ENCODE measurements around the gene TCERG1L. TPM values are rescaled to one million over a fixed set of nuclear protein-coding genes. Genes with fewer than 3 reads are reported as not detected.

TCERG1L gene
- total RNA-seq, 1 donor from 2014 or later = 0.91 TPM

- no peak for DNase-seq (ENCODE audit: low spot score)
Observed at GRCh38 chr10:131315344-131315743, 3.8 kb upstream of the TCERG1L start.

- no peak for DNase-seq (ENCODE audit: low spot score)
Observed at GRCh38 chr10:131314799-131315198, 3.3 kb upstream of the TCERG1L start.

DNA sequence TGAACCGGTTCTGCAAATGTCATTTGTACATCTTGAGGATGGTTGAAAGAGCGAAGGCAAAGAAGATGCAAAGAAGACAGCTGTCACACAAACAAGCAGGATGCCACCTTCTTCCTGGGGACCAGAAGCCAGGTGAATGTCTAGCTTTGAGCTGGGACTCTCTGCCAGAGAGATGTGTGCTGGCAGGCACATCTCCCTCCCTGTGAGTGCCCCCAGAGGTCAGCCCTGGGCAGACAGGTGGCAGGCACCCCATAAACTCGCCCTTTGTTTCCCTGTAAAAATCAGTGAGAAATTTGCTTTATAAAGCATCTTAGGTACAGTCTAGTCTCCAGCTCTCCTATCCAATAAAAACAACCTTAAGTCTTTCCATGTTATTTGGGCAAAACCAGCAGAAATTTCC is 2.6 kb upstream of the TCERG1L start:
- DNase-seq (ENCODE audit: low spot score) = no peak

GRCh38 chr10:131313377-131313776 is 1.9 kb upstream of the TCERG1L start:
- no peak for DNase-seq (ENCODE audit: low spot score)

DNA sequence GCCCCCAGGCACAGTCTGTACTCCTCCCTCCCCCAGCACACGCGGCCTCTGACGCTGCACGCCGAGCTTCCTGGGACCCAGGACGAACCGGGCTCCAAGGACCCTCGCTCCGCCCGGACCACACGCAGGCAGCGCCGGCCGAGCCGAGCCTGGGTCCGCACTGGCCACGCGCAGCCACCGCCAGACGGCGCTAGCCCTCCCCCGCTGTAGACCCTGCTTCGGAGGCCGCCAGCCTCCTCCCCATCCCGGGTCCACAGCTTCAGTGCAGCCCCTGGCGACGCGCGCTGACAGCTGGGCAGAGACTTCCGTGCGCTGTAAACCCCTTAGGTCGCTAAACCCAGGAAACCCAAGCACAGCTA is 936 bp upstream of the TCERG1L start:
- DNase-seq (ENCODE audit: low spot score) = no peak

DNA sequence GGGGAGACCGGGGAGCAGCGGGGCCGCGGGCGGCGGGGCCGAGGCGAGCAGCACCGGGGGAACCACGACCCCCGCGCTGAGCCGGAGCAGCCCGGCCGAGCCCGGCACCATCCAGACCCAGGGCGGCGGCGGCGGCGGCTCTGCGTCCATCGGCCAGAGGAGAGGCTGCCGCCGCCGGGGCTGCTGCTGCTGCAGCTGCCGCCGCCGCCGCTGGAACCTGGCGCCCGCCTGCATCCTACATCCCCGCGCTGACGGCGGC is 190 bp downstream of the TCERG1L start:
- DNase-seq (ENCODE audit: low spot score) = no peak

DNA sequence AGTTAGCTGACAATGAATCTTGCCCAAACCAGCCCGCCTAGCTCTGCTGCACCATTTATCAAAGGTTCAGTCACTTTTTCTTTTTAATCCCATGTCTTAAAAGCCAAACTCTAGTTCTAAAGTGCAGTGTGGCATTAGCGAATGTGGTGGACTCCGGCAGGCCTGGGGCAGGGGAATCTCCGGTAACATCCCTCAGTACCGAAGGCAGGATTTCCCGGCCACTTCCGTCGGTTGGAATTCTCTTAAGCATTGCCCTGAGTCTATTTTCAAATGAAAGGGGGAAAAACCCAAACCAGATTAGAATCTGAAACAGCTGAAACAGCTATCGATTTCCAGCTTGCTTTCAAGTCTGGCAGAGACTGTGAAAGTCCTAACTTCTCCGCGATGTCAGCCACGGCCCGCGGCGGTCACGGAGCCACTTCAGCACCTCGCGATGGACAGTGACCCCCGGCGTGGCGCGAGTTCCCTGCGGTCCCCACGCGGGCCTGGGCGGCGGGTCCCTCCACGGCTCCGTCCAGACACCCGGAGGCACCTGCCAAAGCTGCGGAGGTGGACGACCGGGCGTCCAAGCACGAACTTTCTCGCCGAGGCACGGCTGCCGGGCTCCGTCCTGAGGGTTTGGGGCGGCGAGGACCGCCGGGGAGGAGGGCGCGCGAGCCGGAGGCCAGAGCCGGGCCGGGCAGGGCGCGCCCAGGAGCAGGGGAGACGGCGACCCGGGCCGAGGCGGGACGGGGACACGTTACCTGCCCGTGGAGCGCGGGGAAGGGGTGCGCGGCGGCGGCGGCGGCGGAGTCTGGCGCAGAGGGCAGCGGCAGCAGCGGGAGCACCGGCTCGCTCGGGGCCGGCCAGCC is 745 bp downstream of the TCERG1L start:
- DNase-seq (ENCODE audit: low spot score) = no peak

- no peak for DNase-seq (ENCODE audit: low spot score)
Observed at GRCh38 chr10:131310142-131310541, 1.4 kb downstream of the TCERG1L start.

DNA sequence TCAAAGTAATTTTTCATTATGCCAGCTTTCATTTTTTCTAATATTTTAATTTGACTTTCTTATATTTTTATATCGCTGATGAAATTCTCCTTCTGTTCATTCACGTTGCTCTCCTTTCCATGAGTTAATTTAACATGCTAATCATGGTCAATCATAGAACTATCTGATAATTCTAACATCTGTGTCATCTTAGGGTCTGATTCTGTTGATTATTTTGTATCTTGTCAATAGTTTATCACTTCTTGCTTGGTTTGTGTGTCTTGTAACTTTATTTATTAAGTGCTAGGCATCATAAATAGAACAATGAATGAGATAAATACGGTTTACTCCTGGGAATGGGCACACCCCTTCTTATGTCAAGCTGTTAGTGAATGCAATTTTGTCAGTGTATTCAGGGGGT is 11.0 kb downstream of the TCERG1L start:
- no peak for DNase-seq (ENCODE audit: low spot score)

- DNase-seq (ENCODE audit: low spot score) = no peak
Observed at GRCh38 chr10:131290781-131291180, 20.7 kb downstream of the TCERG1L start.

- DNase-seq (ENCODE audit: low spot score) = no peak
Observed at GRCh38 chr10:131288648-131289047, 22.9 kb downstream of the TCERG1L start.

DNA sequence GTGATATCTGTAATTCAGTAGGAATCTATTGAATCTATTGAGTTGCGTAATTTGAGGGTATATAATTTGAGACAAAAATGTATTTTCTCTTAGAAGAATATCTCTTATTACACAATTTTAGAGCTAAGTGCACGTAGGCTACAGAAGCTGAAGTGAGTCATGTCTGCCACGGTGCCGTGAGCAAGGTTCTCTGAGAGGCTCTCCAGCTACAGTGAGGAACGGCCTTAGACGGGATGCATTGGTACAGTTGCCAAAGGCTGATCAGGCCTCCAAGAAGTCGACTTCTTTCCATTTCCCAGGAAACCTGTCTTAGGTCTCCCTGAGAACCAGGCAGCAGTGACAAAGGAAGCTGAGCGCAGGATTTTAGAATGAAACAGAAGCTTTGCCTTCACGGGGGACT is 28.6 kb downstream of the TCERG1L start:
- no peak for DNase-seq (ENCODE audit: low spot score)

GRCh38 chr10:131280101-131280500 is 31.4 kb downstream of the TCERG1L start:
- no peak for DNase-seq (ENCODE audit: low spot score)

DNA sequence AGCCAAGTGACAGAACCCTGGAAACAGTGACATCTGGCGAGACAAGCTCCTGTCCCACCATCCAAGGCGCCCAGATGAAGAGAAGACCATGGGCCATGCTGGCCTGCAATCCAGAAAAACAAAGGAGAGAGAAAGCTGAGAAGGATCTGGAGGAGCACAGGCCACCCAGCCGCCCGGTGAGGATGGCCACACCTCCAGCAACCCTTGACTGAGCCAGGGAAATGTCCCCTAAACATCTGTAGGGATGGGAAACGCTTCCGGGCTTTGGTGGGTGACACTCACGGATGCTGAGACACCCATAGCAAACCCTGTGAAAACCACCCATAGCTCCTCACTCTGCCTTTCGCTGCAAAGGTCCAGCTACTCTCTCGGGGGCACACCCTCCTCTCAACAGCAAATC is 32.0 kb downstream of the TCERG1L start:
- DNase-seq (ENCODE audit: low spot score) = no peak

- no peak for DNase-seq (ENCODE audit: low spot score)
Observed at GRCh38 chr10:131277969-131278368, 33.6 kb downstream of the TCERG1L start.

DNA sequence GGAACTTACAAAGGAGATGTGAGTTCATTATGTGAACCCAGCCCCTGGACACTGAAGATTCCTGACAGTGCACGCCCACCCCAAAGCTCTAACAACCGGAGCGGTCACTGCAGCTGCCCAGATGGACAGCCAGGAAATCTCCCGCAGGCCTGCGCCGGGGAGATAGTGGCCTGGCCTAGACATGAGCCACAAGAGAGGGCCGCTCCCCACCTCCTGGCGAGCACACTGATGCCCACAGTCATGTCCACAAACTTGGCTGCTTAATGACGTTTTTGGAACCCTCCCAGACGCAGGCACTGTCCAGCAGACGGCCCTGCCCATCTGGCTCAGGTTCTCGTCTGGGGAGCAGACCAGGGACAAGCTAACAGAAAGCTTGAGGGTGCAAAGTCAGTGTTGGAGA is 34.2 kb downstream of the TCERG1L start:
- no peak for DNase-seq (ENCODE audit: low spot score)

GRCh38 chr10:131275691-131276090 is 35.8 kb downstream of the TCERG1L start:
- DNase-seq (ENCODE audit: low spot score) = no peak

DNA sequence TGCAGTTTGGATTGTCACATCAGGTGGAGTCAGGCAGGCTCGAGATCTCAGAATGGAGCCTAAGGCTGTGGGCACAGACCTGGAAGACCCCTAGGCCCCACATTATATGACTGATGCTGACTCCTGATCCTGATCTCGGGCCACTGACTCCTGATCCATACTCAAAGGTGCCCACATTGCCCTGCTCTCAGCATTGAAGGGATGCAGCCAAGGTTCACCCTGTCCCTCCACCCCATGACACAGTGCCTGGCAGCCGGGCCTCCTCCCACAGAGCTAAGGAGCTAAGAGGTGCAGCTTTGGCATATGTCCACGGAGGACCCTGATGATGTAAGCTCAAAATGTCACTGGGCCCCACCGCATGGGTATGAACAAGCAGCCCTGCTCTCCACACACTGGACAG is 36.6 kb downstream of the TCERG1L start:
- DNase-seq (ENCODE audit: low spot score) = no peak

DNA sequence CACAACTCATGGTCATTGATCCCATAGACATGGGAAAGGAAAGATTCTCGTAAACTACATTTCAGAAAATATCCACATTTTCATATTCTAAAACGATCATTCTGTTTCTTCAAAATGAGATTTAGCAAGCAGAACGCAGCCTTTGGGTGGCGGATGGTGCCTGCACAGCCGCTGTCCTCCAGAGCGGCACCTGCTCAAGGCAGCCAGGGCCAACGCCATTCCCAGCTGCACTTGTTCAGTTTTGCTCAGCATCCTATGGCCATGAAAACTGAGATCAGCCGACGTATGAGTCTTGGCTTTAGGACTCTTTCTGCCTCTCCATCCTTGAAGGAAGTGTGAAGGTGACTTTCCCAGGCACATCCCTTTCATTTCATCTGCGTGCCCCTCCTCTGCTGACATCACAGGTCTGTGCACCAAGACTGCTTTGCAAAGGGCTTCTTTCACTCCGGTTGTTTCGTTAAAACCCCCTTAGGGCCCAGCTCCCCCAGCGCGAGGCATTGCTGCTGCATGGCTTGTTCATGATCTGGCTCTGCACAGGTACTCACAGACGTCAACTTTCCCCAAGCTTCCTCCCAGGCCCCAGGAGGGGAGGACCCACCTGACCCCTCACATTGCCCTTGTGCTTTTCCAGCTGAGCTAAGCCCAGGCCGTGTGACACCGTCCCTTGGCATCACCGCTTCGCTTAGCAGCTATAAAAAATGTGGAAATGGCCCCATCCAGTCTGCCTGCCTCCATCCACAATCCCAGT is 37.2 kb downstream of the TCERG1L start:
- DNase-seq (ENCODE audit: low spot score) = no peak

DNA sequence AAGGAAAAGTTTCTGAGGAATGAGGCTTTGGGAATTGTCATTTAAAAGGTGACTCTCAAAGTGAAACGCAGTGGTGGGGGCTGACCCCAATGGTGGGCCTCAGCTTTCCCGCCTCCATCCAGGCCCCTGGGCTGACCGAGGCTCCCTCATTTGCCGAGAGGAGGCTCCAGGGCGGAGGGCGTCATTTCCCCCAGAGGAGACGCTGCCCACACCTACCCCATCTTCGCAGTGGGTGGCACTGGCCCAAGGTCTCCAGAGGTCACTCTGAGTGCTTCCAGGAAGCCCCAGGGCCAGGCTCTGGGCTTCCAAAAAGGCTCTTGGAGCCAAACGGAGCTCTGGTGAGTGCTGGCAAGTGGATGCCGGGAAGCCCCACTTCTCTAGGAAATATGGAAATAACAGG is 38.0 kb downstream of the TCERG1L start:
- no peak for DNase-seq (ENCODE audit: low spot score)

DNA sequence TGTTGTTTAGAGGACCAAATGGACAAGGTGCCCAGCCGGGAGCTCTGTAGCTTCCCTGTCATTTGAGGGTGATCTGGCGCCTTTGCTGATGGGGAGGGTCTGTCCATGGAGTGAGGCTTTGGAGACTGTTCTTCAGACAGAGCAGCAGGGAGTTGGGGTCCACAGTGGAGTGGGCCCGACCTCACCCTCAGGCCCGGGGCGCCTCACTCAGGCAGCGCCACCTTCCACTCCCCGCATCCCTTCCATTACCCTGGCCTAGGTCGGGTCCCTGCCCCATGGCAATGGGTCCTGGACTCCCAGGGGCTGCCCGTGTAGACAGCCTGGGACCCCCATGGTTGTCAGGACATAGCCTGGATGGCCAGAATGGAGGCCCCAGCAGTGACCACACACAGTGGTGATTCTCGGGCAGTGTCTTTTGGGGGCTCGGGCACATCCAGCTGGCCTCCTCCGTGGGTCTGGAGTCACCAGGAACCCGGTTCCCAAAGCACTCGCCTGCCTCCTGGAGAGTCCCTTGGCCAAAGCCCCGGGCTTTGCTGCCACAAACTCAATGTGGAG is 38.5 kb downstream of the TCERG1L start:
- DNase-seq (ENCODE audit: low spot score) = no peak

- no peak for DNase-seq (ENCODE audit: low spot score)
Observed at GRCh38 chr10:131271966-131272365, 39.6 kb downstream of the TCERG1L start.

DNA sequence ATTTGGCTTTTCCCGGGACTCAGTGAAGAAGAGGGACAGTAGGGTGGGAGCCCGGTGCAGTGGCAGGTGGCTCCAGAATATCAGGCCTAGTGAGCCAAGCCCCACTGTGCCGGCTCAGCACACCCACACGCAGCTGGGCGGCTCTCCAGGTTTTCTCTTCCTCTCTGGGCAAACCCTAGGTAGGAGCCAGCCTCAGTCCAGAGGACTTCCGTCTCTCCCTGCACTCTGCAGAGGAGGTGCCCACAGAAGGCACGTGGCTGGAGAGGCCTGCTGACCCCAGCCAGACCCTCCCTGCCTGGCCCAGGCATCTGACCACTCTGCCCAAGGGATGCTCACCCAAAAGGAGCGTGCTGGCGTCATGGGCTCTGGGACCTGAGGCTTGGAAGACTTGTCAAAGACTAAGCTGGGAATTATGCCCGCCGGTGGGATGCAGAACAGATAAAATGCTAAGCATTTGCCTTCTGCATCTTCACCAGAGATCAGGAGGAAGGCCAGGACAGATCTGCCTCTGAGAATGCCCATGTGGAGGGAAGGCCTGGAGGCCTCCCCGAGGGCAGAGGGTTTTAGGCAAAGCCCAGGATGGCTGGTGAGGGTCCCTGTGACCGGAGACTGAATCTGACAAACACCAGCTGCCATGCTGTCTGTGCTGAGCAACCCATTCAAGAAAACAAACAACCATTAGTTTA is 40.2 kb downstream of the TCERG1L start:
- no peak for DNase-seq (ENCODE audit: low spot score)
